Ascending aorta (tissue), 2 donors: ENCODE results near the gene C15orf39. TPM values are rescaled to one million over a fixed set of nuclear protein-coding genes. Genes with fewer than 3 reads are reported as not detected.
A peak's percentile ranks its signal among the peaks of the same experiment; 100 is the strongest.

Experiments
- DNase-seq, 2 donors: peaks; one replicate each; pipeline ENCODE4 v3.0.0-alpha.2; 2019; ENCODE audit warnings: low spot score in 2 of 2
- H3K27ac ChIP-seq, 2 donors: fragments of 200-600 bp; sonication (generic); one replicate each; pipeline ENCODE4 v1.5.1; 2016 to 2017; ENCODE audit warnings: mild to moderate bottlenecking in 1 of 2
- H3K27me3 ChIP-seq: fragments of 200-600 bp; sonication (generic); one replicate; pipeline ENCODE4 v1.5.1; 2017
- H3K36me3 ChIP-seq, 2 donors: fragments of 200-600 bp; sonication (generic); one replicate each; pipeline ENCODE4 v1.5.1; 2016
- H3K4me1 ChIP-seq, 2 donors: fragments of 200-600 bp; sonication (generic); one replicate each; pipeline ENCODE4 v1.5.1; 2016 to 2017; ENCODE audit warnings: mild to moderate bottlenecking in 1 of 2
- H3K4me3 ChIP-seq, 2 donors: fragments of 200-600 bp; sonication (generic); one replicate each; pipeline ENCODE4 v1.5.1; 2016 to 2017; ENCODE audit warnings: mild to moderate bottlenecking in 1 of 2
- H3K9me3 ChIP-seq, 2 donors: fragments of 200-600 bp; sonication (generic); one replicate each; pipeline ENCODE4 v1.5.1; 2016
- intact Hi-C: fragments of 100-400 bp; cut with DNase I; formaldehyde crosslinking; loops from one replicate; pipeline ENCODE4 v1.15.1; 2023
- total RNA-seq: library from RNA; depleted of rRNA; stranded (reverse); fragments of >200 nt; gene quantifications from one replicate; pipeline ENCODE4 v1.1.0, GENCODE V29; 2016
- TF ChIP-seq, protein P1 (sequence below), 3 experiments: fragments of 200-600 bp in 2 of 3; fragments of 450-650 bp in 1 of 3; sonication (generic) in 2 of 3; IDR thresholded peaks; one replicate each; pipeline ENCODE4 v1.5.1; 2016 to 2019; ENCODE audit warnings: antibody characterized with exemption in 3 of 3, mild to moderate bottlenecking in 1 of 3, moderate library complexity in 1 of 3

Gene C15orf39
- total RNA-seq, 1 donor from 2014 or later = 30.8 TPM

DNA sequence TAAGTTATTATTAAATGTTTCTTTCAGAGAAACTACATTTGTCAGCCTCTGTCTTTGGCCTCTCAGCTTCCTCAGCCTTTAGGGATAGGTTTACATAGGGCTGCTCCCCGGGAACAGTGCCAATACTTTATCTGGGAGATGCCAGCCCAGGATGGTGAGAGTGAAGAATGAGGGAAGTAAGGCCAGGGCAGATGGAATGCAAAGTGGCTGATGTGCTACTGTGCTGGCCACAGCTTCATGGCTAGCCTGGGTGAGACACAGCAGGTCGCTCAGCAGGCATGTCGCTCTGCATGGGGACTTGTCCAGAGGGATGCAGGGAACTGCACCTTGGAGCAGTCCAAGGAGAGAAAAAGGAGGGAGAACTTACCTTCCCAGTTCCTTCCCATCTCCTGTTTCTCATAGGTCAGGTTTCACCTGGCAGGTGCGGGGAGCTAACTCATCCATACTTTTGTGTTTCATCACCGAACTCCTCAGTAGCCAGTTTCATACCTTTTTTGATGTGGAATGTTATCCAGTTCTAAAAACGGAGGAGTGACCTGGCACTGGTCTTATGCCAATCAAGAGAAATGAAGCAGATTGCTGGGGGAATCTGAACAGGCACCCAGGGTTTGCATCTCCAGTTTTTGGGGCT lies 30.9 kb upstream of the C15orf39 start:
- intact Hi-C loops = no loop called here
- no peak overlapping the region for H3K27ac ChIP-seq
- no peaks in the 10 kb centered on the region for H3K9me3 ChIP-seq
- no peaks in the 10 kb centered on the region for H3K36me3 ChIP-seq
- no peak for DNase-seq
- no peaks in the 10 kb centered on the region for H3K27me3 ChIP-seq
- H3K4me1 ChIP-seq = peaks cover 3 to 6% of the 10 kb centered on the region in 2 donors
- TF ChIP-seq, protein P1, sequence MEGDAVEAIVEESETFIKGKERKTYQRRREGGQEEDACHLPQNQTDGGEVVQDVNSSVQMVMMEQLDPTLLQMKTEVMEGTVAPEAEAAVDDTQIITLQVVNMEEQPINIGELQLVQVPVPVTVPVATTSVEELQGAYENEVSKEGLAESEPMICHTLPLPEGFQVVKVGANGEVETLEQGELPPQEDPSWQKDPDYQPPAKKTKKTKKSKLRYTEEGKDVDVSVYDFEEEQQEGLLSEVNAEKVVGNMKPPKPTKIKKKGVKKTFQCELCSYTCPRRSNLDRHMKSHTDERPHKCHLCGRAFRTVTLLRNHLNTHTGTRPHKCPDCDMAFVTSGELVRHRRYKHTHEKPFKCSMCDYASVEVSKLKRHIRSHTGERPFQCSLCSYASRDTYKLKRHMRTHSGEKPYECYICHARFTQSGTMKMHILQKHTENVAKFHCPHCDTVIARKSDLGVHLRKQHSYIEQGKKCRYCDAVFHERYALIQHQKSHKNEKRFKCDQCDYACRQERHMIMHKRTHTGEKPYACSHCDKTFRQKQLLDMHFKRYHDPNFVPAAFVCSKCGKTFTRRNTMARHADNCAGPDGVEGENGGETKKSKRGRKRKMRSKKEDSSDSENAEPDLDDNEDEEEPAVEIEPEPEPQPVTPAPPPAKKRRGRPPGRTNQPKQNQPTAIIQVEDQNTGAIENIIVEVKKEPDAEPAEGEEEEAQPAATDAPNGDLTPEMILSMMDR (IDR thresholded peaks at IDR 0.05) = no peak
- H3K4me3 ChIP-seq = no peak overlapping the region

DNA sequence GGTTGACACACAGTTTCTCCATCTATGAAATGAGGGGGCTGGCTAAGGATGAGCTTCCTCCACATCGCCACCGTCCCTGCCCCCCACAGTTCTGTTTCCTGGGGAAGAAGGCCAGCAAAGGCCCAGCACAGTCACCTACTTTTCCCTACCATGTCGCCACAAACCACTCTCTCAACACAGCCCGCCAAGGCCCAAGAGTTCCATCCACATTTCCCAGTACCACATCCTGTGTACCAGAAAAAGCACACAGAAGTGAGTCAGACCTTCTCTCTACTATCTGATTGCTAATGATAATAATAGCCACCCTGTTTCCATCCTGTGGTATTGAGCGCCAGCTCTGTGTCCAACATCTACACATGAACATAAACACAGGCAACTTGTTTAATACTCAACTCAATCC lies 30.3 kb upstream of the C15orf39 start:
- TF ChIP-seq, protein P1 (IDR thresholded peaks at IDR 0.05) = no peak
- Histone ChIP-seq H3K27ac (no peak overlapping the region), H3K27me3 (no peaks in the 10 kb centered on the region), H3K9me3 (no peaks in the 10 kb centered on the region), H3K4me1 (peaks cover 3 to 12% of the 10 kb centered on the region in 2 donors), H3K36me3 (no peaks in the 10 kb centered on the region), H3K4me3 (no peak overlapping the region)
- no peak for DNase-seq
- intact Hi-C loops = no loop called here

DNA sequence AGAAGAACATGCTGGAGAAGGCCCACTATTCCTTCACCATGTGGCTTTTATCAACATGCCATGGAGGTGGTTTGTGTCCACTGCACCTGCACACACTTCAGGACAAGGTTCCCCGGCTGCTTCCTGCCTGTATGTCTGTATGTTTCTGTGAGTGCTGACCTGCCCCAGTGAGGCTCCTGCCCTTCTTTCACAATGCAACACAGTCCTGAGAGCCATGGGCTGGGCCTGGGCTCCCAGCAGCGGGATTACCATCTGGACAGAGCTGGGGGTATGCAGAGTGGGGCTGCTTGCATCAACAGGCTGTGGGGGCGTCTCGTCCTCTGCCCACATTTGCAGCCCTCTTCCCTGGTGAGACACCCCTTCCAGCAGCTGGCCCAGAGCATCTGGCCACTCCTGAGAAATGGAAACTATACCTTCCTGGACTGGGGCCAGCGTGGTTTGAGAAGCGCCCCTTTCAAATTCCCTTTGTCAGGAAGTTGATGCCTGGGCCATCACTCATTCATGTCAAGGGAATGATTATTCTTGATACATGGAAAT lies 29.3 kb upstream of the C15orf39 start:
- intact Hi-C loops = no loop called here
- H3K4me3 ChIP-seq = no peak overlapping the region
- H3K27me3 ChIP-seq = no peaks in the 10 kb centered on the region
- H3K27ac ChIP-seq = no peak overlapping the region
- no peak for DNase-seq
- H3K9me3 ChIP-seq = no peaks in the 10 kb centered on the region
- H3K4me1 ChIP-seq = peaks cover 4 to 16% of the 10 kb centered on the region in 2 donors
- TF ChIP-seq, protein P1 (IDR thresholded peaks at IDR 0.05) = no peak
- H3K36me3 ChIP-seq = no peaks in the 10 kb centered on the region

DNA sequence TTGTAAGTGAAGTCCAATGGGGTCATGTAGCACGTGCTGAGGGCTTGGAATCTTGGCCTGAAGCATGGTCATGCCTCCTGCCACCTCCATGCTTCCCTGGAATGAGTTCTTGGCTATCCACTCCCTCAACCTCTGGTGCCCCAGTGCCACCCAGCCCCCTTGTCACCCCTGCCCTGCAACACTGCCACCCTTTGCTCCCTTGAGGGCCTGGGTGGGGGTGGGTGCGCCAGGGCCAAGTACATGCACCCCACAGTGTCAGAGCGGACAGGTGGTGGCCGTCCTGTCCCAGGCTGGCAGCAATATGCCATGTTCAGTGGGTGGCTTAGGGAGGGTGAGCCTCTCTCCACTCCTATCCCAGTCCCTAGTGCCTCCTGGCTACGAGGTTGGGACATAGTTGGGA lies 27.6 kb upstream of the C15orf39 start:
- DNase-seq = no peak
- intact Hi-C loops = no loop called here
- Histone ChIP-seq H3K9me3 (no peaks in the 10 kb centered on the region), H3K36me3 (no peaks in the 10 kb centered on the region), H3K27ac (no peak overlapping the region), H3K27me3 (no peaks in the 10 kb centered on the region), H3K4me3 (no peak overlapping the region), H3K4me1 (peaks cover 15 to 33% of the 10 kb centered on the region in 2 donors)
- TF ChIP-seq, protein P1 (IDR thresholded peaks at IDR 0.05) = no peak

DNA sequence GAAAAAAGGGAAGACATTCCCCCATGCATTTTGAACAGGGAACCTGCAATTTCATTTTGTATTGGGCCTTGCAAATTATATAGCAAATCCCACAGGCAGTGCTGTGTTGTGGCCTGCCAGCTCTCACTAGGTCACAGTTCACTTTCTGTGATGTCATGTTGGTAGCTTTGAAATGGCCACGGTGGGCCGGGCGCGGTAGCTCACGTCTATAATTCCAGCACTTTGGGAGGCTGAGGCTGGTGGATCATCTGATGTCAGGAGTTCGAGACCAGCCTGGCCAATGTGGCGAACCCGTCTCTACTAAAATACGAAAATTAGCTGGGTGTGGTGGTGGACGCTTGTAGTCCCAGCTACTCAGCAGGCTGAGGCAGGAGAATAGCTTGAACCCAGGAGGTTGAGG lies 27.0 kb upstream of the C15orf39 start:
- H3K36me3 ChIP-seq = no peaks in the 10 kb centered on the region
- TF ChIP-seq, protein P1 (IDR thresholded peaks at IDR 0.05) = no peak
- DNase-seq = no peak
- H3K4me1 ChIP-seq = peaks cover 16 to 37% of the 10 kb centered on the region in 2 donors
- no peaks in the 10 kb centered on the region for H3K27me3 ChIP-seq
- H3K9me3 ChIP-seq = no peaks in the 10 kb centered on the region
- intact Hi-C loops = loop anchor here (5.0 kb wide), 1 partner anchor 67 kb away; no protein-coding TSS in a partner anchor
- peak overlapping the region in 1 of 2 donors; percentile 78 for H3K27ac ChIP-seq
- no peak overlapping the region for H3K4me3 ChIP-seq
